ENCODE measurements around the gene CACNG3. TPM values are rescaled to one million over a fixed set of nuclear protein-coding genes. Genes with fewer than 3 reads are reported as not detected.

Gene CACNG3
- total and polyA plus RNA-seq, 2 experiments from 2014 or later = not detected

GRCh38 chr16:24214992-24215391, 41.1 kb upstream of the CACNG3 start:
- no peaks in the 10 kb centered on the region for H3K4me1 ChIP-seq (ENCODE audit: insufficient read depth)
- WGBS (ENCODE audit: low lambda C conversion rate, missing lambda C conversion rate) = 93% methylated on average over 3 of the region's 3 CpGs
- H3K4me2 ChIP-seq = no peak overlapping the region
- H4K20me1 ChIP-seq (ENCODE audit: insufficient read depth, poor library complexity, severe bottlenecking) = no peaks in the 10 kb centered on the region
- H3K27me3 ChIP-seq = peaks cover 3% of the 10 kb centered on the region
- no peak for DNase-seq (ENCODE audit: low spot score)
- TF ChIP-seq CTCF (IDR thresholded peaks at IDR 0.05; ENCODE audit: poor library complexity) (no peak), EZH2 (IDR thresholded peaks at IDR 0.05; ENCODE audit: borderline replicate concordance) (no peak), EZH2phosphoT487 (IDR thresholded peaks at IDR 0.05; ENCODE audit: low read depth, severe bottlenecking, unreplicated experiment) (no peak)
- no peak overlapping the region for H3K4me3 ChIP-seq
- H3K36me3 ChIP-seq (replicated peaks; ENCODE audit: insufficient read depth, low read depth) = no peaks in the 10 kb centered on the region
- H3K79me2 ChIP-seq = no peaks in the 10 kb centered on the region
- H3K9me2 ChIP-seq (replicated peaks; ENCODE audit: insufficient read depth) = no peaks in the 10 kb centered on the region
- H3K27ac ChIP-seq = no peak overlapping the region
- no peak overlapping the region for H2AFZ ChIP-seq
- no peaks in the 10 kb centered on the region for H3K9me3 ChIP-seq (ENCODE audit: low read depth)

GRCh38 chr16:24216961-24217360, 39.2 kb upstream of the CACNG3 start:
- H3K4me1 ChIP-seq (ENCODE audit: insufficient read depth) = no peaks in the 10 kb centered on the region
- H3K27ac ChIP-seq = no peak overlapping the region
- no peak overlapping the region for H3K4me3 ChIP-seq
- H2AFZ ChIP-seq = no peak overlapping the region
- no peaks in the 10 kb centered on the region for H3K79me2 ChIP-seq
- no peaks in the 10 kb centered on the region for H3K9me3 ChIP-seq (ENCODE audit: low read depth)
- no peak for DNase-seq (ENCODE audit: low spot score)
- TF ChIP-seq EZH2 (IDR thresholded peaks at IDR 0.05; ENCODE audit: borderline replicate concordance) (no peak), CTCF (IDR thresholded peaks at IDR 0.05; ENCODE audit: poor library complexity) (no peak), EZH2phosphoT487 (IDR thresholded peaks at IDR 0.05; ENCODE audit: low read depth, severe bottlenecking, unreplicated experiment) (no peak)
- no peaks in the 10 kb centered on the region for H3K27me3 ChIP-seq
- no peak overlapping the region for H3K4me2 ChIP-seq
- no peaks in the 10 kb centered on the region for H3K36me3 ChIP-seq (replicated peaks; ENCODE audit: insufficient read depth, low read depth)
- H3K9me2 ChIP-seq (replicated peaks; ENCODE audit: insufficient read depth) = no peaks in the 10 kb centered on the region
- no peaks in the 10 kb centered on the region for H4K20me1 ChIP-seq (ENCODE audit: insufficient read depth, poor library complexity, severe bottlenecking)

GRCh38 chr16:24217461-24217860, 38.7 kb upstream of the CACNG3 start:
- TF ChIP-seq EZH2 (IDR thresholded peaks at IDR 0.05; ENCODE audit: borderline replicate concordance) = no peak
- no peak for TF ChIP-seq CTCF (IDR thresholded peaks at IDR 0.05; ENCODE audit: poor library complexity)
- TF ChIP-seq EZH2phosphoT487 (IDR thresholded peaks at IDR 0.05; ENCODE audit: low read depth, severe bottlenecking, unreplicated experiment) = no peak
- no peak overlapping the region for H3K4me3 ChIP-seq
- WGBS (ENCODE audit: low lambda C conversion rate, missing lambda C conversion rate) = 63% methylated on average over 3 of the region's 3 CpGs
- no peaks in the 10 kb centered on the region for H3K27me3 ChIP-seq
- peak; percentile 30 for DNase-seq (ENCODE audit: low spot score)
- no peaks in the 10 kb centered on the region for H3K79me2 ChIP-seq
- no peaks in the 10 kb centered on the region for H3K4me1 ChIP-seq (ENCODE audit: insufficient read depth)
- no peak overlapping the region for H2AFZ ChIP-seq
- no peaks in the 10 kb centered on the region for H4K20me1 ChIP-seq (ENCODE audit: insufficient read depth, poor library complexity, severe bottlenecking)
- H3K36me3 ChIP-seq (replicated peaks; ENCODE audit: insufficient read depth, low read depth) = no peaks in the 10 kb centered on the region
- H3K9me3 ChIP-seq (ENCODE audit: low read depth) = no peaks in the 10 kb centered on the region
- no peak overlapping the region for H3K4me2 ChIP-seq
- no peaks in the 10 kb centered on the region for H3K9me2 ChIP-seq (replicated peaks; ENCODE audit: insufficient read depth)
- no peak overlapping the region for H3K27ac ChIP-seq

GRCh38 chr16:24218299-24218698, 37.8 kb upstream of the CACNG3 start:
- no peaks in the 10 kb centered on the region for H3K4me1 ChIP-seq (ENCODE audit: insufficient read depth)
- H3K9me2 ChIP-seq (replicated peaks; ENCODE audit: insufficient read depth) = no peaks in the 10 kb centered on the region
- H3K27me3 ChIP-seq = no peaks in the 10 kb centered on the region
- TF ChIP-seq CTCF (IDR thresholded peaks at IDR 0.05; ENCODE audit: poor library complexity) (no peak), EZH2phosphoT487 (IDR thresholded peaks at IDR 0.05; ENCODE audit: low read depth, severe bottlenecking, unreplicated experiment) (no peak), EZH2 (IDR thresholded peaks at IDR 0.05; ENCODE audit: borderline replicate concordance) (no peak)
- 87% methylated on average over 4 of the region's 4 CpGs for WGBS (ENCODE audit: low lambda C conversion rate, missing lambda C conversion rate)
- H3K4me2 ChIP-seq = no peak overlapping the region
- no peaks in the 10 kb centered on the region for H3K36me3 ChIP-seq (replicated peaks; ENCODE audit: insufficient read depth, low read depth)
- H3K9me3 ChIP-seq (ENCODE audit: low read depth) = no peaks in the 10 kb centered on the region
- no peak overlapping the region for H3K4me3 ChIP-seq
- no peak for DNase-seq (ENCODE audit: low spot score)
- no peak overlapping the region for H2AFZ ChIP-seq
- H3K27ac ChIP-seq = no peak overlapping the region
- no peaks in the 10 kb centered on the region for H4K20me1 ChIP-seq (ENCODE audit: insufficient read depth, poor library complexity, severe bottlenecking)
- H3K79me2 ChIP-seq = no peaks in the 10 kb centered on the region
